IMR-90 (cell line): ENCODE data around the gene LTBP4. TPM values are rescaled to one million over a fixed set of nuclear protein-coding genes. Genes with fewer than 3 reads are reported as not detected.
A peak's percentile ranks its signal among the peaks of the same experiment; 100 is the strongest.

Experiments used
- ATAC-seq: fragments of 200-7000 bp; cut with Tn5 transposase; 2 replicates; pipeline ENCODE4 v1.9.1; 2020; ENCODE audit warnings: low read depth, mild to moderate bottlenecking, moderate library complexity
- BruUV-seq: library from RNA; stranded (reverse); fragments of 400-500 nt; replicated peaks from 2 replicates; lab custom pipeline; 2021; lab: Mats Ljungman, UMichigan
- CTCF ChIA-PET: fragments of 300-600 bp; formaldehyde crosslinking; extraction: SDS; loops from one replicate; lab custom pipeline; 2021; ENCODE audit warnings: antibody characterized with exemption; lab: Yijun Ruan, JAX
- POLR2A ChIA-PET: fragments of 300-600 bp; sonication (Branson Sonifier 250); formaldehyde crosslinking; loops from one replicate; lab custom pipeline; 2022; ENCODE audit warnings: antibody characterized with exemption; ENCODE audit not compliant: unreplicated experiment; lab: Charles Lee
- DNase-seq: peaks from one replicate; pipeline ENCODE4 v3.0.0; 2013
- H2AFZ ChIP-seq: replicated peaks from 2 replicates; pipeline ENCODE3; 2013; ENCODE audit warnings: low read length, mild to moderate bottlenecking; ENCODE audit not compliant: poor library complexity
- H2AK5ac ChIP-seq: 2 replicates; pipeline ENCODE4 v1.6.1; 2013; ENCODE audit warnings: low read depth, low read length, inconsistent platforms
- H2AK9ac ChIP-seq: replicated peaks from 2 replicates; pipeline ENCODE3; 2013; ENCODE audit warnings: mild to moderate bottlenecking, low read depth, low read length, moderate library complexity; ENCODE audit not compliant: poor library complexity
- H2BK120ac ChIP-seq: 2 replicates; pipeline ENCODE4 v1.6.1; 2013; ENCODE audit warnings: low read depth, low read length, inconsistent platforms
- H2BK15ac ChIP-seq: 3 replicates; pipeline ENCODE4 v1.6.1; 2013; ENCODE audit warnings: low read depth, low read length, inconsistent platforms
- H2BK20ac ChIP-seq: 2 replicates; pipeline ENCODE4 v1.6.1; 2013; ENCODE audit warnings: low read depth, mild to moderate bottlenecking, inconsistent platforms, low read length, moderate library complexity
- H2BK5ac ChIP-seq: 2 replicates; pipeline ENCODE4 v1.6.1; 2013; ENCODE audit warnings: mild to moderate bottlenecking, low read depth, low read length, inconsistent platforms; ENCODE audit not compliant: poor library complexity, severe bottlenecking
- H3K14ac ChIP-seq: replicated peaks from 2 replicates; pipeline ENCODE4 v1.6.1; 2013; ENCODE audit warnings: low read depth, low read length, inconsistent platforms
- H3K18ac ChIP-seq: 2 replicates; pipeline ENCODE4 v1.6.1; 2013; ENCODE audit warnings: low read depth, low read length, control low read depth
- H3K23ac ChIP-seq: 2 replicates; pipeline ENCODE4 v1.6.1; 2013; ENCODE audit warnings: low read depth, low read length, inconsistent platforms
- H3K27ac ChIP-seq: 2 replicates; pipeline ENCODE4 v1.5.1; 2013; ENCODE audit warnings: mild to moderate bottlenecking, control low read depth, low read length; ENCODE audit not compliant: insufficient read depth
- H3K27me3 ChIP-seq: 2 replicates; pipeline ENCODE4 v1.6.1; 2013; ENCODE audit warnings: low read length; ENCODE audit not compliant: control insufficient read depth, insufficient read depth
- H3K36me3 ChIP-seq: 2 replicates; pipeline ENCODE4 v1.6.1; 2013; ENCODE audit warnings: low read length, mixed read lengths; ENCODE audit not compliant: control insufficient read depth, insufficient read depth
- H3K4ac ChIP-seq: 2 replicates; pipeline ENCODE4 v1.6.1; 2013; ENCODE audit warnings: low read depth, low read length, inconsistent platforms
- H3K4me1 ChIP-seq: 2 replicates; pipeline ENCODE4 v1.6.1; 2013; ENCODE audit warnings: low read length, mixed read lengths; ENCODE audit not compliant: control insufficient read depth, insufficient read depth
- H3K4me2 ChIP-seq: 2 replicates; pipeline ENCODE4 v1.6.1; 2013; ENCODE audit warnings: low read depth, mild to moderate bottlenecking, control low read depth, low read length, moderate library complexity
- H3K4me3 ChIP-seq: 2 replicates; pipeline ENCODE4 v1.5.1; 2013; ENCODE audit warnings: low read depth, mild to moderate bottlenecking, control low read depth, low read length, moderate library complexity; ENCODE audit not compliant: insufficient read depth
- H3K56ac ChIP-seq: 2 replicates; pipeline ENCODE4 v1.6.1; 2013; ENCODE audit warnings: low read length, inconsistent platforms; ENCODE audit not compliant: insufficient read depth; ENCODE audit errors: extremely low read depth
- H3K79me1 ChIP-seq, 2 experiments: 2 replicates each; pipeline ENCODE4 v1.6.1; 2013; ENCODE audit warnings: low read length in 2 of 2, inconsistent platforms in 1 of 2, low read depth in 1 of 2
- H3K9ac ChIP-seq: 2 replicates; pipeline ENCODE4 v1.6.1; 2013; ENCODE audit warnings: low read depth, low read length, control low read depth
- H3K9me1 ChIP-seq: 2 replicates; pipeline ENCODE4 v1.6.1; 2013; ENCODE audit warnings: low read length, inconsistent platforms; ENCODE audit not compliant: insufficient read depth
- H3K9me3 ChIP-seq: 2 replicates; pipeline ENCODE4 v1.6.1; 2013; ENCODE audit warnings: low read length; ENCODE audit not compliant: control insufficient read depth, insufficient read depth
- H4K20me1 ChIP-seq: 2 replicates; pipeline ENCODE4 v1.6.1; 2013; ENCODE audit warnings: low read length, inconsistent platforms; ENCODE audit not compliant: insufficient read depth
- H4K5ac ChIP-seq: 2 replicates; pipeline ENCODE4 v1.6.1; 2013; ENCODE audit warnings: mild to moderate bottlenecking, low read depth, low read length, control low read depth
- H4K8ac ChIP-seq, 2 experiments: 2 replicates each; pipeline ENCODE4 v1.6.1; 2013; ENCODE audit warnings: low read depth in 2 of 2, low read length in 2 of 2, control low read depth in 1 of 2, inconsistent platforms in 1 of 2
- H4K91ac ChIP-seq: 2 replicates; pipeline ENCODE4 v1.6.1; 2013; ENCODE audit warnings: low read depth, low read length, inconsistent platforms; ENCODE audit not compliant: insufficient read depth
- ELK1 ChIP-seq: fragments of 150-350 bp; IDR thresholded peaks from 2 replicates; pipeline ENCODE4 v1.6.1; 2016; ENCODE audit warnings: low read depth, mild to moderate bottlenecking, low read length, moderate library complexity, borderline replicate concordance
- FOS ChIP-seq: fragments of 150-350 bp; IDR thresholded peaks from 2 replicates; pipeline ENCODE4 v1.6.1; 2016; ENCODE audit warnings: low read depth, low read length
- MAFK ChIP-seq: IDR thresholded peaks from 2 replicates; pipeline ENCODE4 v1.6.1; 2012; ENCODE audit warnings: low read depth, low read length, improper control_type of control experiment
- MAZ ChIP-seq: IDR thresholded peaks from 2 replicates; pipeline ENCODE4 v1.6.1; 2012; ENCODE audit warnings: low read depth, mild to moderate bottlenecking, low read length, improper control_type of control experiment, moderate library complexity, borderline replicate concordance
- MXI1 ChIP-seq: IDR thresholded peaks from 2 replicates; pipeline ENCODE4 v1.6.1; 2012; ENCODE audit warnings: low read depth, mild to moderate bottlenecking, low read length, moderate library complexity, borderline replicate concordance
- RAD21 ChIP-seq: IDR thresholded peaks from 2 replicates; pipeline ENCODE4 v1.6.1; 2012; ENCODE audit warnings: low read length, improper control_type of control experiment
- USF2 ChIP-seq: fragments of 150-350 bp; IDR thresholded peaks from 2 replicates; pipeline ENCODE4 v1.6.1; 2017; ENCODE audit warnings: mild to moderate bottlenecking, antibody characterized with exemption, low read length, low read depth
- WGBS, 2 experiments: methylation state at CpG; one replicate each; pipeline versions ENCODE4 v1.1.5 to v1.1.7; 2013; ENCODE audit warnings: missing lambda C conversion rate in 2 of 2; ENCODE audit not compliant: insufficient read length in 1 of 2; ENCODE audit errors: extremely low coverage in 2 of 2; 5-methylcytosine and 5-hydroxymethylcytosine counted together
- dilution Hi-C: fragments of 300-500 bp; cut with HindIII; formaldehyde crosslinking; loops from one replicate; pipeline ENCODE4 v1.14.3; 2018; ENCODE audit warnings: low sequenced_read_pairs; ENCODE audit not compliant: unreplicated experiment
- in situ Hi-C: fragments of 300-500 bp; cut with MboI; formaldehyde crosslinking; loops from 3 replicates; pipeline ENCODE4 v1.14.3; 2019; ENCODE audit warnings: low sequenced_read_pairs, inconsistent platforms, mixed read lengths
- intact Hi-C: fragments of 100-400 bp; cut with micrococcal nuclease; formaldehyde crosslinking; loops from 2 replicates; pipeline ENCODE4 v1.10.0; 2022
- polyA plus RNA-seq, 3 experiments: library from polyadenylated mRNA; depleted of rRNA; stranded (reverse); fragments of >200 nt; gene quantifications; 2 replicates each; pipeline ENCODE4 v1.2.3, GENCODE V29; 2012; ENCODE audit warnings: low replicate concordance in 1 of 3
- total RNA-seq: library from RNA; depleted of rRNA; stranded (reverse); fragments of >200 nt; gene quantifications from 2 replicates; pipeline ENCODE4 v1.2.3, GENCODE V29; 2012

LTBP4 gene
- total and polyA plus RNA-seq, 2 of the 4 experiments (the other 2 are of a cell fraction): 14.7 to 70.3 TPM

- H4K20me1 ChIP-seq: peaks cover 2% of the 10 kb centered on the region; the same call in 1 of the 2 replicates
- H3K4me2 ChIP-seq: no peak overlapping the region
- peaks cover 10% of the 10 kb centered on the region; the same call in 1 of the 2 replicates for H3K4me1 ChIP-seq
- H3K56ac ChIP-seq: no peak overlapping the region
- no peak overlapping the region for H4K91ac ChIP-seq
- no peak overlapping the region for H4K5ac ChIP-seq
- no peak overlapping the region for H3K9ac ChIP-seq
- no peak overlapping the region for H2BK20ac ChIP-seq
- no TSS peak for BruUV-seq
- H3K27ac ChIP-seq: no peak overlapping the region
- ChIA-PET POLR2A (no interaction called here), CTCF (no interaction called here)
- H3K23ac ChIP-seq: no peak overlapping the region
- no peak overlapping the region for H3K4me3 ChIP-seq
- H2AK5ac ChIP-seq: no peak overlapping the region
- H3K36me3 ChIP-seq: peaks cover 27% of the 10 kb centered on the region; the same call in 1 of the 2 replicates
- H3K18ac ChIP-seq: no peak overlapping the region
- H2AFZ ChIP-seq: peak overlapping the region; percentile 52
- no peak for ATAC-seq
- intact Hi-C loops (no loop called here), dilution Hi-C loops (no loop called here), in situ Hi-C loops (loop anchor here (10.0 kb wide), 1 partner anchor 305 kb away; no protein-coding TSS in a partner anchor)
- TF ChIP-seq MAFK (no peak), MXI1 (no peak), ELK1 (no peak), MAZ (no peak), FOS (no peak), USF2 (no peak), RAD21 (no peak)
- H3K4ac ChIP-seq: no peak overlapping the region
- no peak for DNase-seq
- H2BK5ac ChIP-seq: no peak overlapping the region
- H3K9me3 ChIP-seq: no peaks in the 10 kb centered on the region
- peaks cover 7% of the 10 kb centered on the region for H3K9me1 ChIP-seq
- peak overlapping the region; percentile 34 for H2AK9ac ChIP-seq
- H4K8ac ChIP-seq: no peak overlapping the region
- 67% methylated on average over 16 of the region's 50 CpGs; no CpG with 5 or more reads in 1 of the 2 experiments for WGBS, 2 experiments
- no peak overlapping the region for H2BK15ac ChIP-seq
- H3K79me1 ChIP-seq: peaks cover 0 to 5% of the 10 kb centered on the region in 2 experiments; a peak in 2 of 4 replicates
- H3K27me3 ChIP-seq: no peaks in the 10 kb centered on the region
- no peak overlapping the region for H2BK120ac ChIP-seq
- H3K14ac ChIP-seq: no peak overlapping the region
These were observed 8.6 kb downstream of the LTBP4 start for GRCh38 chr19:40609561-40610395.
